ENCODE measurements around the gene TRIM2.

DNA sequence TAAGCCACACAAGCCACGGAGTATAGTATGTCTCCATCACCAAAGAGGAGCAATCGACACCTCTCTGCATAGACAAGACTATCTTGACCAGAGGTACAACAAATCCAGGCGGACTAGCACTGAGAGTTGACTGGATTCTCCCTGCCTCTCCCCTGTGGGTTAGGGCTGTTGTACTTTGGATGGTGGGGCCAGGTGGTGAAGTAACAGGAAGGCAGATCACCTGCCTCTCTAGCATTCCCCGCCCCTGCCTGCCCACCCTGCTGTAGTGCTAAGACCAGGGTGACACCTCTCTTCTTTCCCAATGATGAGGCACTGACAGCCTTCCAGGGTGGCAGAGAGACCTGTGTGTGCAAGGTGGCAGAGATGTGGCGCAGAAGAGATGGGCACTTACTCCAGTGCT lies 47.5 kb upstream of the TRIM2 start:
- TF ChIP-seq, protein P1, sequence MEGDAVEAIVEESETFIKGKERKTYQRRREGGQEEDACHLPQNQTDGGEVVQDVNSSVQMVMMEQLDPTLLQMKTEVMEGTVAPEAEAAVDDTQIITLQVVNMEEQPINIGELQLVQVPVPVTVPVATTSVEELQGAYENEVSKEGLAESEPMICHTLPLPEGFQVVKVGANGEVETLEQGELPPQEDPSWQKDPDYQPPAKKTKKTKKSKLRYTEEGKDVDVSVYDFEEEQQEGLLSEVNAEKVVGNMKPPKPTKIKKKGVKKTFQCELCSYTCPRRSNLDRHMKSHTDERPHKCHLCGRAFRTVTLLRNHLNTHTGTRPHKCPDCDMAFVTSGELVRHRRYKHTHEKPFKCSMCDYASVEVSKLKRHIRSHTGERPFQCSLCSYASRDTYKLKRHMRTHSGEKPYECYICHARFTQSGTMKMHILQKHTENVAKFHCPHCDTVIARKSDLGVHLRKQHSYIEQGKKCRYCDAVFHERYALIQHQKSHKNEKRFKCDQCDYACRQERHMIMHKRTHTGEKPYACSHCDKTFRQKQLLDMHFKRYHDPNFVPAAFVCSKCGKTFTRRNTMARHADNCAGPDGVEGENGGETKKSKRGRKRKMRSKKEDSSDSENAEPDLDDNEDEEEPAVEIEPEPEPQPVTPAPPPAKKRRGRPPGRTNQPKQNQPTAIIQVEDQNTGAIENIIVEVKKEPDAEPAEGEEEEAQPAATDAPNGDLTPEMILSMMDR (IDR thresholded peaks at IDR 0.05; ENCODE audit: poor library complexity) = no peak
- no peak for TF ChIP-seq EZH2 (IDR thresholded peaks at IDR 0.05; ENCODE audit: borderline replicate concordance)
